ENCODE measurements around the gene AGK.

AGK gene

DNA sequence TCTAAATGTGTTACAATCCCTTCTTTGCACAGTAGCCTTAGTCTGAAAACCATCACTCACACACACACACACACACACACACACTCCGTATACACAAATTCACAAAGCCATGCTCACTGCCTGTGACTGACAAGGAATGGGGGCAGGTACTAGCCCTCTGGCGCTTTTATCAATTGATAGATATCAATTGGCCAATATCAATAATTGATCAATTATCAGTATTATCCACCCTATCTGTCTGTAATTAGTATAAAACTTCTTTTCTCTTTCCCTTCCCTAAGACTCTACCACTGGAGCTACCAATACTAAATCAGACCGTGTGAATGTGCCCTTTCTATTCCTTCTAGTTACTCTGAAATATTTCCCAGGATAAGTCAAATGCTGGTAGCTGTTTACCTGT, 148.7 kb downstream of the AGK start:
- H3K27me3 ChIP-seq = peaks cover 61% of the 10 kb centered on the region
- no peaks in the 10 kb centered on the region for H3K9me3 ChIP-seq
- no peak overlapping the region for H3K27ac ChIP-seq
- TF ChIP-seq, protein P1, sequence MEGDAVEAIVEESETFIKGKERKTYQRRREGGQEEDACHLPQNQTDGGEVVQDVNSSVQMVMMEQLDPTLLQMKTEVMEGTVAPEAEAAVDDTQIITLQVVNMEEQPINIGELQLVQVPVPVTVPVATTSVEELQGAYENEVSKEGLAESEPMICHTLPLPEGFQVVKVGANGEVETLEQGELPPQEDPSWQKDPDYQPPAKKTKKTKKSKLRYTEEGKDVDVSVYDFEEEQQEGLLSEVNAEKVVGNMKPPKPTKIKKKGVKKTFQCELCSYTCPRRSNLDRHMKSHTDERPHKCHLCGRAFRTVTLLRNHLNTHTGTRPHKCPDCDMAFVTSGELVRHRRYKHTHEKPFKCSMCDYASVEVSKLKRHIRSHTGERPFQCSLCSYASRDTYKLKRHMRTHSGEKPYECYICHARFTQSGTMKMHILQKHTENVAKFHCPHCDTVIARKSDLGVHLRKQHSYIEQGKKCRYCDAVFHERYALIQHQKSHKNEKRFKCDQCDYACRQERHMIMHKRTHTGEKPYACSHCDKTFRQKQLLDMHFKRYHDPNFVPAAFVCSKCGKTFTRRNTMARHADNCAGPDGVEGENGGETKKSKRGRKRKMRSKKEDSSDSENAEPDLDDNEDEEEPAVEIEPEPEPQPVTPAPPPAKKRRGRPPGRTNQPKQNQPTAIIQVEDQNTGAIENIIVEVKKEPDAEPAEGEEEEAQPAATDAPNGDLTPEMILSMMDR (IDR thresholded peaks at IDR 0.05) = no peak
- H3K4me1 ChIP-seq (ENCODE audit: control insufficient read depth in 1 of 2, insufficient read depth in 1 of 2, low read depth in 1 of 2, low read length in 1 of 2) = peaks cover 3 to 14% of the 10 kb centered on the region in 2 experiments
- H3K36me3 ChIP-seq = no peaks in the 10 kb centered on the region
- H3K4me3 ChIP-seq (ENCODE audit: low read depth in 1 of 2, low read length in 1 of 2) = no peak overlapping the region

DNA sequence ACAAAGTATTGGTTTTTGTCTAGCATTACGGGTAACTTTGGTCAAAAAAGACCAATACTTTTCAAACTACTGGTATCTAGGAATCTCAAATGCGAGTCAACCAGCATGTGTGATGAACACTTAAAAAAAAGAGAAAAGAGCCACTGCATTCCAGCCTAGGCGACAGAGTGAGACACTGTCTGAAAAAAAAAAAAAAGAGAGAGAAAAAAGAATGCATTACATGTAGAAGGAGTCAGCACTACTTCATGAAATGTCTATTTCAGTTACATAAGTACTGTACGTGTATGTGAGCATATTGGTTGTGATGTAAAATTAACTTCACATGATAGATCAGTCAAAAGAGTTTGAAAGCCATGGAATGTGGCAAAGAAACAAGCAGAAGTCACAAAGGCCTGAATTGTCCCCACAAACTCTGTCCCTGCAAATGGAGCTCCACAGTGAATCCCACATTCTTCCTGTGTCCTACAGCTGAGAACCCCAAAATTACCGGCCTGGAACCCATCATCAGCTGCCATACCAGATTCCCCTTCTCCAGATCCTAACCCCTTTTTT, 149.2 kb downstream of the AGK start:
- TF ChIP-seq, protein P1 (IDR thresholded peaks at IDR 0.05) = no peak
- no peaks in the 10 kb centered on the region for H3K36me3 ChIP-seq
- no peak overlapping the region for H3K27ac ChIP-seq
- H3K27me3 ChIP-seq = peaks cover 66% of the 10 kb centered on the region
- H3K4me3 ChIP-seq (ENCODE audit: low read depth in 1 of 2, low read length in 1 of 2) = no peak overlapping the region
- H3K4me1 ChIP-seq (ENCODE audit: control insufficient read depth in 1 of 2, insufficient read depth in 1 of 2, low read depth in 1 of 2, low read length in 1 of 2) = peaks cover 3 to 14% of the 10 kb centered on the region in 2 experiments
- H3K9me3 ChIP-seq = no peaks in the 10 kb centered on the region

DNA sequence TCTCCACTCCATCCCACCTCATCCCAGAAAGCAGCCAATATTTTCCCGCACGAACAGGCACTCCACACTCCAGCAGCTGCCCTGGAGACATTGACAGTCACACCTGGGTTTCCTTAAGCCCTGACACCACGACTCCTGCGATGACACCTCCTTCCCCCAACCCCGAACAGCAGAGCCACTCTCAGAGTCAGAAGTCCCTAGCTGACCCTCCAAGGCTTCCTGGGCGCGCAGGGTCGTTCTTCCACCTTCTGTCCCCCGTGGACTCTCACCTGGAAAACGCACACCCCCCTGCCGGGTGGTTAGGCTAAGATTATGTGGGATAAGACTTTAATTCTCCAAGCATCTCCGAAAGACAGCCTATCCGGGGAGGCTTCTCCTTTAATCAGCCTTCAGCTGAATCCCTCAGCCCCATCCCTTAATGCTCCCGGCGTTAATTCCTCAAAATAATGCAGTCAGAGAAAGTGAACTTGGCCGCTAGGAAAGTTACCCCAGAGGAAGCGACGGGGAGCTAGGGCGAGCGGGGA, 149.7 kb downstream of the AGK start:
- H3K9me3 ChIP-seq = no peaks in the 10 kb centered on the region
- H3K36me3 ChIP-seq = no peaks in the 10 kb centered on the region
- H3K27me3 ChIP-seq = peaks cover 67% of the 10 kb centered on the region
- peaks cover 3 to 14% of the 10 kb centered on the region in 2 experiments for H3K4me1 ChIP-seq (ENCODE audit: control insufficient read depth in 1 of 2, insufficient read depth in 1 of 2, low read depth in 1 of 2, low read length in 1 of 2)
- TF ChIP-seq, protein P1 (IDR thresholded peaks at IDR 0.05) = no peak
- peak overlapping the region in 1 of 2 experiments; percentile 56 for H3K4me3 ChIP-seq (ENCODE audit: low read depth in 1 of 2, low read length in 1 of 2)
- H3K27ac ChIP-seq = no peak overlapping the region

DNA sequence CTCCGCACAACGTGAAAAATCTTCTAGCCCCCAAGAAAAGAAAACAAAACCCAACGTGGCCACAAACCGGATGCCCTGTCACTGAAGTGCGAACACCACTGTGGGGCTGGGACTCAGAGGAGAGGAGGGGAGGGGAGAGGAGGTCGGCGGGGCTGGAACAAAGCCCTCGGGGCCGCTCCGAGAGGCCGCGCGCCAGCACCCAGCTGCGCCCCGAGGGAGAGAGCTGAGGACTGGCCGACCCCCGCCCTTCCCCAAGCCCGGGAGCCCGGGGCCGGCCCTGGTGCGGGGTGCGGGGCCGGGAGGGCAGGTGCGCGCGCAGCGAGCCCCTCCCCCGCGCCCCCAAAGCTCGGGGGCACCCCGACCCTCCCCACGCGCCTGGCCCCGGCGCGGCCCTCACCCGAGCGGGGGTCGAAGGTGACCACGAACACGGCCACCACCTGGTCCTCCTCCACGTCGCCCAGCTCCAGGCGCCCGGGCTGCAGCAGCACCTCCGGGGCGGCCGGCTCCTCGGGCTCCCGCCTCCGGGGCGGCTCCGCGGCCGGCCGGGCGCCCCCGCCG, 150.4 kb downstream of the AGK start:
- Histone ChIP-seq H3K4me1 (ENCODE audit: control insufficient read depth in 1 of 2, insufficient read depth in 1 of 2, low read depth in 1 of 2, low read length in 1 of 2) (peaks cover 3 to 14% of the 10 kb centered on the region in 2 experiments), H3K9me3 (no peaks in the 10 kb centered on the region), H3K27ac (no peak overlapping the region)

DNA sequence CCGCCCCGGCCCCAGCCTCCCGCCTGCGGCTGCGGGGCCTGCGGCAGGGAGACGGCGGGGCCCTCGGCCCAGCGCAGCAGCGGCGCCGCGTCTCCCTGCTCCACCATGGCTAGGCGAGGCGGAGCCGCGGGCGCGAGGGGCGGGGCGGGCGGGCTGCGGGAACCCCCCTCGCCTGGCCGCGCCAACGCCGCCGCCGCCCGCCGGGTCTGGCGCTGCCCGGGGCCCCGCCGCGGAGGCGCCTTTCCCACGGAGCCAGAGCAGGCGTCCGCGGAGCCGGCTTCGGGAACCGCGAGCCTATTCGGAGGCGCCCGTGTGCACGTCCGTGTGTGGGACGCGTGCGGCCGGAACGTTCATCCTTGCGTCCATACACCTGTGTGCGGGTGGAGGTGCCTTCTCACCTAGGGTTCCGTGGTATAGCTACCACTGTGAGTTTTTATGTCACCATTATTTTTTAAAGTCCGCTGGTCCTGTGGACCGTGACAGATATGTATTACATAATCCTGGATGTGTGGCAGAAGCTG, 150.9 kb downstream of the AGK start, which contains the start of gene DENND11:
Gene DENND11 (minus strand): TSS at position 120 of the 521 bp plus-strand sequence. CDS start 13 bp downstream, at position 107.
- Histone ChIP-seq H3K27me3 (peaks cover 67% of the 10 kb centered on the region), H3K4me3 (ENCODE audit: low read depth in 1 of 2, low read length in 1 of 2) (peak within 1 kb of the TSS; percentile 38 to 56), H3K36me3 (no peaks in the 10 kb centered on the region), H3K4me1 (ENCODE audit: control insufficient read depth in 1 of 2, insufficient read depth in 1 of 2, low read depth in 1 of 2, low read length in 1 of 2) (peaks cover 3 to 14% of the 10 kb centered on the region in 2 experiments), H3K27ac (no peak within 1 kb of the TSS), H3K9me3 (no peaks in the 10 kb centered on the region)
- TF ChIP-seq, protein P1 (IDR thresholded peaks at IDR 0.05) = no peak

More for the DNA sequence above, 150.4 kb downstream of the AGK start:
- TF ChIP-seq, protein P1 (IDR thresholded peaks at IDR 0.05) = no peak
- Histone ChIP-seq H3K4me3 (ENCODE audit: low read depth in 1 of 2, low read length in 1 of 2) (peak overlapping the region; percentile 36 to 56), H3K27me3 (peaks cover 67% of the 10 kb centered on the region), H3K36me3 (no peaks in the 10 kb centered on the region)
